ENCODE results near the gene SPRR2D. TPM values are rescaled to one million over a fixed set of nuclear protein-coding genes. Genes with fewer than 3 reads are reported as not detected.

Gene SPRR2D
- total RNA-seq, 4 donors from 2014 or later, result not detected

GRCh38 chr1:153058826-153059784, 18.2 kb upstream of the SPRR2D start:
- TF ChIP-seq CTCF (IDR thresholded peaks at IDR 0.05; ENCODE audit: low read depth), result no peak

GRCh38 chr1:153058154-153058553, 17.2 kb upstream of the SPRR2D start:
- no peak for TF ChIP-seq CTCF (IDR thresholded peaks at IDR 0.05; ENCODE audit: low read depth)

DNA sequence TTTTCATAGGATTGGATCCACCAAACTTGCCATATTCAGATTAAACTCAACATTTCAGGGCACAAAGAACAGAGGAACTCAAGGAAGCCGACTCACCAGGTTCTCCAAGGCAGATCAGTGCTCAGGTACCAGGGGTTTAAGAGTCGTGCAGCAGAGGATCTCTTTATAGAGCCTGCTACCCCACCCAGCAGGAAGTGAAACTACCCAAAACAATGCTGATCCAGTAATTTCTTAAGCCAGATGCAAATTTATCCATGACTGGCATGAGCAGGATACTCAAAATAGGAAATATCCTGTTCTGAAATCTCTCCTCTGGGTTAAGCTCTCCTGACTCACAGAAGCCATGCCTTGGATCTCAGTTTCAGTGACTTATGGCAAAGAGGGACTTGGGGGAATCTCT, 16.5 kb upstream of the SPRR2D start, which contains the start of gene SPRR2A:
Gene SPRR2A (minus strand): TSS at position 138 of the 400 bp plus-strand sequence. CDS start 777 bp downstream, outside the sequence.
- no peak for TF ChIP-seq CTCF (IDR thresholded peaks at IDR 0.05; ENCODE audit: low read depth)

DNA sequence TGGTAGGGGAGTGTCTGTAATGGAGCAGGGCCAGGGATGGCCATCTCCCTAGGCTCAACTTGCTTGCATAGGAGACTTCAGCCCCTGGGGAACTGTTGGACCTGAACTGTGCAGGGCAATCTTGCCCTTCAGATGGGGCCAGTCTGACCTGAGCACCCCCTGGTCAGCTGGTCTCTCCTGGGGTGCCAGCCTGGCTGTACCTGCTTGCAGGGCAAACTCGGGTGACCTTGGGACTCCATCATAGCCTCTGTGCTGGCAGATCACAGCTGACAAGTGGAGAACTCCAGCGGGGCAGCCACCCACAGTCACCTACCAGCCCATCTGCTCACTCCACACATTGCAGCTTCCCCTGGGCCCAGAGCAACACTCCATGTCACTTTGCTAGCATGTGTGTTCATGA, 8.3 kb upstream of the SPRR2D start:
- TF ChIP-seq CTCF (IDR thresholded peaks at IDR 0.05; ENCODE audit: low read depth), result no peak

DNA sequence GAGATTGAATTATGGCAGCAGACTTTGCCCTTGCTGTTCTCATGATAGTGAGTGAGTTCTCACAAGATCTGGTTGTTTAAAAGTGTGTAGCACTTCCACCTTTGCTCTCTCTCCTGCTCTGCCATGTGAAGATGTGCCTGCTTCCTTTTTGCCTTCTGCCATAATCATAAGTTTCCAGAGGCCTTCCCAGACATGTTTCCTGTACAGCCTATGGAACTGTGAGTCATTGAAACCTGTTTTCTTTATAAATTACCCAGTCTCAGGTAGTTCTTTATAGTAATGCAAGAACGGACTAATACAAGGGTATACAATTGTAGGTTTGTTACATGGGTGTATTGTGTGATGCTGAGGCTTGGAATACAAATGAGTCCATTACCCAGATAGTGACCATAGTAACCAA, 5.7 kb downstream of the SPRR2D start:
- no peak for TF ChIP-seq CTCF (IDR thresholded peaks at IDR 0.05; ENCODE audit: low read depth)

DNA sequence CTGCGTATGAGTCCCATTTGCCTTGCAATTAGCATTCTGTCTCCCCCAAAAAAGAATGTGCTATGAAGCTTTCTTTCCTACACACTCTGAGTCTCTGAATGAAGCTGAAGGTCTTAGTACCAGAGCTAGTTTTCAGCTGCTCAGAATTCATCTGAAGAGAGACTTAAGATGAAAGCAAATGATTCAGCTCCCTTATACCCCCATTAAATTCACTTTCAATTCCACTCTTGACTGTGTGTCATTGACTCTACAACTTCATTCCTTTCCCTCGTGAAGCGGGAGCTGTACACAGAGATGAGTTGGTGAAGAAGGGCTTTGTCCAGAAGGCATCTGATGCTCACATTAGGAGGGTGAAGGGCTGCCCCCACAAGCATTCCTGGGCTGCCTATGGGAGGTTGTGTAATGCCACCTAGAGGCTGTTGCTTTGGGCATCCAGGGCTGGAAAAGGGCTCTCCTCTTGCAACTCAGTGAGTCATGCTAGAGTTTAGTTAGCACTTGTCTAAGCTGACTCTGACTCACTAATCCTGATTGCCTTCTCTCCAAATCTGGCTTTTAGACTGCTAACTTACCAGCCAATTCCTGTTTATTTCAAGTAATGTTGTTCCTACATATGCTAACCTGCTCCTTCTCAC, 8.1 kb downstream of the SPRR2D start:
- TF ChIP-seq CTCF (IDR thresholded peaks at IDR 0.05; ENCODE audit: low read depth), result no peak

- TF ChIP-seq CTCF (IDR thresholded peaks at IDR 0.05; ENCODE audit: low read depth), result no peak
Observed at GRCh38 chr1:153032073-153032472, 8.8 kb downstream of the SPRR2D start.
